GM23338 (cell line): ENCODE data around the gene H1-8. TPM values are rescaled to one million over a fixed set of nuclear protein-coding genes. Genes with fewer than 3 reads are reported as not detected.

ENCODE experiments used
- ATAC-seq: fragments of 200-7000 bp; cut with Tn5 transposase; 3 replicates; pipeline ENCODE4 v1.9.1; 2020
- DNase-seq: peaks from one replicate; pipeline ENCODE4 v3.0.0-alpha.2; 2015; ENCODE audit warnings: low spot score
- H2AFZ ChIP-seq: fragments of 200-600 bp; sonication (generic); 2 replicates; pipeline ENCODE4 v1.8.0; 2016; ENCODE audit warnings: antibody characterized with exemption, mild to moderate bottlenecking, moderate library complexity
- H3F3A ChIP-seq: fragments of 200-600 bp; sonication (generic); replicated peaks from 2 replicates; pipeline ENCODE4 v1.8.0; 2017; ENCODE audit warnings: antibody characterized with exemption, mixed run types, low read depth
- H3K27ac ChIP-seq: fragments of 200-600 bp; sonication (generic); 2 replicates; pipeline ENCODE4 v1.6.1; 2016; ENCODE audit warnings: low read depth
- H3K27me3 ChIP-seq: fragments of 200-600 bp; sonication (generic); 2 replicates; pipeline ENCODE4 v1.8.0; 2016; ENCODE audit warnings: mild to moderate bottlenecking, mixed run types, moderate library complexity; ENCODE audit not compliant: insufficient read depth
- H3K36me3 ChIP-seq: fragments of 200-600 bp; sonication (generic); 2 replicates; pipeline ENCODE4 v1.8.0; 2016; ENCODE audit warnings: mild to moderate bottlenecking; ENCODE audit not compliant: insufficient read depth
- H3K4me1 ChIP-seq: fragments of 200-600 bp; sonication (generic); 2 replicates; pipeline ENCODE4 v1.8.0; 2016; ENCODE audit warnings: mild to moderate bottlenecking, moderate library complexity; ENCODE audit not compliant: insufficient read depth
- H3K4me2 ChIP-seq: fragments of 200-600 bp; sonication (generic); 2 replicates; pipeline ENCODE4 v1.7.1; 2017; ENCODE audit warnings: mixed run types
- H3K4me3 ChIP-seq: fragments of 200-600 bp; sonication (generic); 2 replicates; pipeline ENCODE4 v1.6.1; 2016; ENCODE audit warnings: mixed run types
- H3K79me2 ChIP-seq: fragments of 200-600 bp; sonication (generic); replicated peaks from 2 replicates; pipeline ENCODE4 v1.8.0; 2017; ENCODE audit warnings: mild to moderate bottlenecking; ENCODE audit not compliant: insufficient read depth
- H3K9me2 ChIP-seq: fragments of 200-600 bp; sonication (generic); 2 replicates; pipeline ENCODE4 v1.8.0; 2017; ENCODE audit not compliant: insufficient read depth
- H4K20me1 ChIP-seq: fragments of 200-600 bp; sonication (generic); replicated peaks from 2 replicates; pipeline ENCODE4 v1.8.0; 2017; ENCODE audit warnings: mild to moderate bottlenecking; ENCODE audit not compliant: insufficient read depth
- H3K27ac Mint-ChIP-seq: 2 replicates; pipeline ENCODE4 v1.8.0; 2020; ENCODE audit warnings: inconsistent platforms, mild to moderate bottlenecking, moderate library complexity, mixed read lengths
- H3K27me3 Mint-ChIP-seq: 3 replicates; pipeline ENCODE4 v1.8.0; 2022; ENCODE audit warnings: low read depth, mild to moderate bottlenecking, moderate library complexity, mixed read lengths, inconsistent platforms; ENCODE audit not compliant: insufficient read depth, poor library complexity
- H3K36me3 Mint-ChIP-seq: 3 replicates; pipeline ENCODE4 v1.8.0; 2021; ENCODE audit warnings: low read depth, mild to moderate bottlenecking, inconsistent platforms, moderate library complexity, mixed read lengths
- H3K4me1 Mint-ChIP-seq: 3 replicates; pipeline ENCODE4 v1.8.0; 2020; ENCODE audit warnings: mild to moderate bottlenecking, inconsistent platforms, mixed read lengths
- H3K4me3 Mint-ChIP-seq: 3 replicates; pipeline ENCODE4 v1.8.0; 2021; ENCODE audit warnings: moderate library complexity, mild to moderate bottlenecking, inconsistent platforms, mixed read lengths
- H3K9me3 Mint-ChIP-seq: 3 replicates; pipeline ENCODE4 v1.8.0; 2020; ENCODE audit warnings: moderate library complexity, mild to moderate bottlenecking, inconsistent platforms, mixed read lengths
- CREB1 ChIP-seq: fragments of 250-450 bp; sonication (Bioruptor Pico); IDR thresholded peaks from 2 replicates; pipeline ENCODE4 v1.5.0; 2020; ENCODE audit warnings: low read depth, mild to moderate bottlenecking, moderate library complexity
- EZH2 ChIP-seq: fragments of 200-600 bp; sonication (generic); IDR thresholded peaks from one replicate; pipeline ENCODE4 v1.8.0; 2017; ENCODE audit warnings: antibody characterized with exemption, mild to moderate bottlenecking, low read depth; ENCODE audit not compliant: unreplicated experiment
- EZH2phosphoT487 ChIP-seq: fragments of 200-600 bp; sonication (generic); IDR thresholded peaks from one replicate; pipeline ENCODE4 v1.8.1; 2018; ENCODE audit warnings: antibody characterized with exemption; ENCODE audit not compliant: unreplicated experiment
- JUNB ChIP-seq: IDR thresholded peaks from one replicate; pipeline ENCODE4 v1.6.1; 2016; ENCODE audit warnings: antibody characterized with exemption; ENCODE audit not compliant: unreplicated experiment
- NANOG ChIP-seq: IDR thresholded peaks from 2 replicates; pipeline ENCODE4 v1.6.1; 2016; ENCODE audit warnings: antibody characterized with exemption, borderline replicate concordance
- POLR2AphosphoS5 ChIP-seq: IDR thresholded peaks from 2 replicates; pipeline ENCODE4 v1.6.1; 2016; ENCODE audit warnings: antibody characterized with exemption, low read depth
- STAT1 ChIP-seq: IDR thresholded peaks from one replicate; pipeline ENCODE4 v1.6.1; 2016; ENCODE audit warnings: antibody characterized with exemption; ENCODE audit not compliant: unreplicated experiment
- ZNF114 ChIP-seq: fragments of 250-450 bp; sonication (Bioruptor Pico); IDR thresholded peaks from 2 replicates; pipeline ENCODE4 v1.5.0; 2020; ENCODE audit warnings: mild to moderate bottlenecking, moderate library complexity
- ZNF331 ChIP-seq: fragments of 250-450 bp; sonication (Bioruptor Pico); IDR thresholded peaks from 2 replicates; pipeline ENCODE4 v1.5.0; 2020; ENCODE audit warnings: low read depth, mild to moderate bottlenecking, moderate library complexity
- polyA plus RNA-seq: library from polyadenylated mRNA; unstranded; fragments of >200 nt; fragmentation: Nextera tagmentation; extraction: Ambion mirVana; gene quantifications from 2 replicates; pipeline ENCODE4 v1.2.1, GENCODE V29; 2016
- total RNA-seq: library from RNA; depleted of rRNA; stranded (reverse); fragments of >200 nt; shearing (Covaris generic); gene quantifications from 2 replicates; pipeline ENCODE4 v1.2.3, GENCODE V29; 2014
- TF ChIP-seq, protein P1 (sequence below), 2 experiments: fragments of 200-600 bp in 1 of 2; sonication (generic) in 1 of 2; conservative IDR thresholded peaks; 2 replicates each; pipeline versions ENCODE4 v1.5.1 to v1.6.1; 2016 to 2017; ENCODE audit warnings: antibody characterized with exemption in 2 of 2, low read depth in 2 of 2, mild to moderate bottlenecking in 2 of 2, moderate library complexity in 1 of 2
- TF ChIP-seq, protein P2 (sequence below): IDR thresholded peaks from 2 replicates; pipeline ENCODE4 v1.6.1; 2016; ENCODE audit warnings: antibody characterized with exemption
- TF ChIP-seq, protein P3 (sequence below): fragments of 250-450 bp; sonication (Bioruptor Pico); IDR thresholded peaks from 2 replicates; pipeline ENCODE4 v1.5.0; 2020; ENCODE audit warnings: mild to moderate bottlenecking, moderate library complexity
- TF ChIP-seq, protein P4 (sequence below): IDR thresholded peaks from one replicate; pipeline ENCODE4 v1.6.1; 2018; ENCODE audit warnings: antibody characterized with exemption; ENCODE audit not compliant: unreplicated experiment

The H1-8 gene
- total and polyA plus RNA-seq, 2 experiments from 2014 or later = not detected

DNA sequence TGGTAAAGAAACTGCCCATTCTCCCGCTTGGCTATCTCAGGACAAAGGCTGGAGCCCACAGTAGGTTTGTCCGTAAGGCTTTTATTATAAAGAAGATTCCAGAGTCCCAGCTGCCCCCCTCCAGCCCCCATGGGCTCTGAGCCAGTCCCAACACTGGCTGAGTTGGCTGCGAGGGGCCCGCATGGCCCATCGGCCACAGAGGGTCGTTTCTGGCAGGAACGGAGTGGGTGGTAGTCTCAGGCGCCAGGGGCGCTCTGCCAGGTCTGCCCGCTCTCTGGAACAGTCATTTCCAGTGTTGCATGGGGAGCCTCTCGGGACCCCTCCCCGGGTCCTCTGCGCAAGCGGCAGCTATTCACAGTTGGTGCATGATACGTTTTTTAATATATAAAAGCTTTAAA, 12.2 kb downstream of the H1-8 start:
- Mint-ChIP-seq H3K4me3 (no peak overlapping the region), H3K9me3 (no peaks in the 10 kb centered on the region), H3K27ac (no peak overlapping the region), H3K36me3 (no peaks in the 10 kb centered on the region), H3K4me1 (peaks cover 41% of the 10 kb centered on the region), H3K27me3 (peaks cover 14% of the 10 kb centered on the region)
- no peaks in the 10 kb centered on the region for H4K20me1 ChIP-seq
- no peak for TF ChIP-seq EZH2phosphoT487
- TF ChIP-seq JUNB = no peak
- TF ChIP-seq CREB1 (CRISPR knock-in tag) = no peak
- TF ChIP-seq ZNF114 (CRISPR knock-in tag) = no peak
- no peak for TF ChIP-seq STAT1
- TF ChIP-seq POLR2AphosphoS5 = no peak
- TF ChIP-seq EZH2 = no peak
- TF ChIP-seq, protein P1, sequence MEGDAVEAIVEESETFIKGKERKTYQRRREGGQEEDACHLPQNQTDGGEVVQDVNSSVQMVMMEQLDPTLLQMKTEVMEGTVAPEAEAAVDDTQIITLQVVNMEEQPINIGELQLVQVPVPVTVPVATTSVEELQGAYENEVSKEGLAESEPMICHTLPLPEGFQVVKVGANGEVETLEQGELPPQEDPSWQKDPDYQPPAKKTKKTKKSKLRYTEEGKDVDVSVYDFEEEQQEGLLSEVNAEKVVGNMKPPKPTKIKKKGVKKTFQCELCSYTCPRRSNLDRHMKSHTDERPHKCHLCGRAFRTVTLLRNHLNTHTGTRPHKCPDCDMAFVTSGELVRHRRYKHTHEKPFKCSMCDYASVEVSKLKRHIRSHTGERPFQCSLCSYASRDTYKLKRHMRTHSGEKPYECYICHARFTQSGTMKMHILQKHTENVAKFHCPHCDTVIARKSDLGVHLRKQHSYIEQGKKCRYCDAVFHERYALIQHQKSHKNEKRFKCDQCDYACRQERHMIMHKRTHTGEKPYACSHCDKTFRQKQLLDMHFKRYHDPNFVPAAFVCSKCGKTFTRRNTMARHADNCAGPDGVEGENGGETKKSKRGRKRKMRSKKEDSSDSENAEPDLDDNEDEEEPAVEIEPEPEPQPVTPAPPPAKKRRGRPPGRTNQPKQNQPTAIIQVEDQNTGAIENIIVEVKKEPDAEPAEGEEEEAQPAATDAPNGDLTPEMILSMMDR (conservative IDR thresholded peaks at IDR 0.05; ENCODE audit: low read depth in 2 of 2) = no peak
- TF ChIP-seq, protein P2, sequence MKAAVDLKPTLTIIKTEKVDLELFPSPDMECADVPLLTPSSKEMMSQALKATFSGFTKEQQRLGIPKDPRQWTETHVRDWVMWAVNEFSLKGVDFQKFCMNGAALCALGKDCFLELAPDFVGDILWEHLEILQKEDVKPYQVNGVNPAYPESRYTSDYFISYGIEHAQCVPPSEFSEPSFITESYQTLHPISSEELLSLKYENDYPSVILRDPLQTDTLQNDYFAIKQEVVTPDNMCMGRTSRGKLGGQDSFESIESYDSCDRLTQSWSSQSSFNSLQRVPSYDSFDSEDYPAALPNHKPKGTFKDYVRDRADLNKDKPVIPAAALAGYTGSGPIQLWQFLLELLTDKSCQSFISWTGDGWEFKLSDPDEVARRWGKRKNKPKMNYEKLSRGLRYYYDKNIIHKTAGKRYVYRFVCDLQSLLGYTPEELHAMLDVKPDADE = no peak
- no peak for TF ChIP-seq NANOG
- TF ChIP-seq ZNF331 (CRISPR knock-in tag) = no peak
- TF ChIP-seq, protein P3, sequence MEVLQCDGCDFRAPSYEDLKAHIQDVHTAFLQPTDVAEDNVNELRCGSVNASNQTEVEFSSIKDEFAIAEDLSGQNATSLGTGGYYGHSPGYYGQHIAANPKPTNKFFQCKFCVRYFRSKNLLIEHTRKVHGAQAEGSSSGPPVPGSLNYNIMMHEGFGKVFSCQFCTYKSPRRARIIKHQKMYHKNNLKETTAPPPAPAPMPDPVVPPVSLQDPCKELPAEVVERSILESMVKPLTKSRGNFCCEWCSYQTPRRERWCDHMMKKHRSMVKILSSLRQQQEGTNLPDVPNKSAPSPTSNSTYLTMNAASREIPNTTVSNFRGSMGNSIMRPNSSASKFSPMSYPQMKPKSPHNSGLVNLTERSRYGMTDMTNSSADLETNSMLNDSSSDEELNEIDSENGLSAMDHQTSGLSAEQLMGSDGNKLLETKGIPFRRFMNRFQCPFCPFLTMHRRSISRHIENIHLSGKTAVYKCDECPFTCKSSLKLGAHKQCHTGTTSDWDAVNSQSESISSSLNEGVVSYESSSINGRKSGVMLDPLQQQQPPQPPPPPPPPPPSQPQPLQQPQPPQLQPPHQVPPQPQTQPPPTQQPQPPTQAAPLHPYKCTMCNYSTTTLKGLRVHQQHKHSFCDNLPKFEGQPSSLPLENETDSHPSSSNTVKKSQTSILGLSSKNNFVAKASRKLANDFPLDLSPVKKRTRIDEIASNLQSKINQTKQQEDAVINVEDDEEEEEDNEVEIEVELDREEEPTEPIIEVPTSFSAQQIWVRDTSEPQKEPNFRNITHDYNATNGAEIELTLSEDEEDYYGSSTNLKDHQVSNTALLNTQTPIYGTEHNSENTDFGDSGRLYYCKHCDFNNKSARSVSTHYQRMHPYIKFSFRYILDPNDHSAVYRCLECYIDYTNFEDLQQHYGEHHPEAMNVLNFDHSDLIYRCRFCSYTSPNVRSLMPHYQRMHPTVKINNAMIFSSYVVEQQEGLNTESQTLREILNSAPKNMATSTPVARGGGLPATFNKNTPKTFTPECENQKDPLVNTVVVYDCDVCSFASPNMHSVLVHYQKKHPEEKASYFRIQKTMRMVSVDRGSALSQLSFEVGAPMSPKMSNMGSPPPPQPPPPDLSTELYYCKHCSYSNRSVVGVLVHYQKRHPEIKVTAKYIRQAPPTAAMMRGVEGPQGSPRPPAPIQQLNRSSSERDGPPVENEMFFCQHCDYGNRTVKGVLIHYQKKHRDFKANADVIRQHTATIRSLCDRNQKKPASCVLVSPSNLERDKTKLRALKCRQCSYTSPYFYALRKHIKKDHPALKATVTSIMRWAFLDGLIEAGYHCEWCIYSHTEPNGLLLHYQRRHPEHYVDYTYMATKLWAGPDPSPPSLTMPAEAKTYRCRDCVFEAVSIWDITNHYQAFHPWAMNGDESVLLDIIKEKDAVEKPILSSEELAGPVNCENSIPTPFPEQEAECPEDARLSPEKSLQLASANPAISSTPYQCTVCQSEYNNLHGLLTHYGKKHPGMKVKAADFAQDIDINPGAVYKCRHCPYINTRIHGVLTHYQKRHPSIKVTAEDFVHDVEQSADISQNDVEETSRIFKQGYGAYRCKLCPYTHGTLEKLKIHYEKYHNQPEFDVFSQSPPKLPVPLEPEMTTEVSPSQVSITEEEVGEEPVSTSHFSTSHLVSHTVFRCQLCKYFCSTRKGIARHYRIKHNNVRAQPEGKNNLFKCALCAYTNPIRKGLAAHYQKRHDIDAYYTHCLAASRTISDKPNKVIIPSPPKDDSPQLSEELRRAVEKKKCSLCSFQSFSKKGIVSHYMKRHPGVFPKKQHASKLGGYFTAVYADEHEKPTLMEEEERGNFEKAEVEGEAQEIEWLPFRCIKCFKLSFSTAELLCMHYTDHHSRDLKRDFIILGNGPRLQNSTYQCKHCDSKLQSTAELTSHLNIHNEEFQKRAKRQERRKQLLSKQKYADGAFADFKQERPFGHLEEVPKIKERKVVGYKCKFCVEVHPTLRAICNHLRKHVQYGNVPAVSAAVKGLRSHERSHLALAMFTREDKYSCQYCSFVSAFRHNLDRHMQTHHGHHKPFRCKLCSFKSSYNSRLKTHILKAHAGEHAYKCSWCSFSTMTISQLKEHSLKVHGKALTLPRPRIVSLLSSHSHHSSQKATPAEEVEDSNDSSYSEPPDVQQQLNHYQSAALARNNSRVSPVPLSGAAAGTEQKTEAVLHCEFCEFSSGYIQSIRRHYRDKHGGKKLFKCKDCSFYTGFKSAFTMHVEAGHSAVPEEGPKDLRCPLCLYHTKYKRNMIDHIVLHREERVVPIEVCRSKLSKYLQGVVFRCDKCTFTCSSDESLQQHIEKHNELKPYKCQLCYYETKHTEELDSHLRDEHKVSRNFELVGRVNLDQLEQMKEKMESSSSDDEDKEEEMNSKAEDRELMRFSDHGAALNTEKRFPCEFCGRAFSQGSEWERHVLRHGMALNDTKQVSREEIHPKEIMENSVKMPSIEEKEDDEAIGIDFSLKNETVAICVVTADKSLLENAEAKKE (CRISPR knock-in tag) = no peak
- TF ChIP-seq, protein P4, sequence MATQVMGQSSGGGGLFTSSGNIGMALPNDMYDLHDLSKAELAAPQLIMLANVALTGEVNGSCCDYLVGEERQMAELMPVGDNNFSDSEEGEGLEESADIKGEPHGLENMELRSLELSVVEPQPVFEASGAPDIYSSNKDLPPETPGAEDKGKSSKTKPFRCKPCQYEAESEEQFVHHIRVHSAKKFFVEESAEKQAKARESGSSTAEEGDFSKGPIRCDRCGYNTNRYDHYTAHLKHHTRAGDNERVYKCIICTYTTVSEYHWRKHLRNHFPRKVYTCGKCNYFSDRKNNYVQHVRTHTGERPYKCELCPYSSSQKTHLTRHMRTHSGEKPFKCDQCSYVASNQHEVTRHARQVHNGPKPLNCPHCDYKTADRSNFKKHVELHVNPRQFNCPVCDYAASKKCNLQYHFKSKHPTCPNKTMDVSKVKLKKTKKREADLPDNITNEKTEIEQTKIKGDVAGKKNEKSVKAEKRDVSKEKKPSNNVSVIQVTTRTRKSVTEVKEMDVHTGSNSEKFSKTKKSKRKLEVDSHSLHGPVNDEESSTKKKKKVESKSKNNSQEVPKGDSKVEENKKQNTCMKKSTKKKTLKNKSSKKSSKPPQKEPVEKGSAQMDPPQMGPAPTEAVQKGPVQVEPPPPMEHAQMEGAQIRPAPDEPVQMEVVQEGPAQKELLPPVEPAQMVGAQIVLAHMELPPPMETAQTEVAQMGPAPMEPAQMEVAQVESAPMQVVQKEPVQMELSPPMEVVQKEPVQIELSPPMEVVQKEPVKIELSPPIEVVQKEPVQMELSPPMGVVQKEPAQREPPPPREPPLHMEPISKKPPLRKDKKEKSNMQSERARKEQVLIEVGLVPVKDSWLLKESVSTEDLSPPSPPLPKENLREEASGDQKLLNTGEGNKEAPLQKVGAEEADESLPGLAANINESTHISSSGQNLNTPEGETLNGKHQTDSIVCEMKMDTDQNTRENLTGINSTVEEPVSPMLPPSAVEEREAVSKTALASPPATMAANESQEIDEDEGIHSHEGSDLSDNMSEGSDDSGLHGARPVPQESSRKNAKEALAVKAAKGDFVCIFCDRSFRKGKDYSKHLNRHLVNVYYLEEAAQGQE = no peak
- no peaks in the 10 kb centered on the region for H3K9me2 ChIP-seq
- no peaks in the 10 kb centered on the region for H3F3A ChIP-seq
- no peak overlapping the region for H3K4me2 ChIP-seq
- no peak overlapping the region for H2AFZ ChIP-seq
- DNase-seq (no peak), ATAC-seq (no peak)
- H3K4me3 ChIP-seq = no peak overlapping the region
- no peaks in the 10 kb centered on the region for H3K27me3 ChIP-seq
- H3K79me2 ChIP-seq = no peaks in the 10 kb centered on the region
- peaks cover 10% of the 10 kb centered on the region; the same call in 1 of the 2 replicates for H3K4me1 ChIP-seq
- H3K36me3 ChIP-seq = no peaks in the 10 kb centered on the region
- no peak overlapping the region for H3K27ac ChIP-seq
